IMR-90 (cell line): ENCODE results near the gene BRAT1. TPM values are rescaled to one million over a fixed set of nuclear protein-coding genes. Genes with fewer than 3 reads are reported as not detected.
"Not testable (repeated sequence)": the region's sequence is repeated elsewhere in the genome, so short reads cannot be mapped to it uniquely, and the experiment has no call there.

Experiments used
- ATAC-seq: fragments of 200-7000 bp; cut with Tn5 transposase; 2 replicates; pipeline ENCODE4 v1.9.1; 2020; ENCODE audit warnings: low read depth, mild to moderate bottlenecking, moderate library complexity
- BruUV-seq: library from RNA; stranded (reverse); fragments of 400-500 nt; replicated peaks from 2 replicates; lab custom pipeline; 2021; lab: Mats Ljungman, UMichigan
- CTCF ChIA-PET: fragments of 300-600 bp; formaldehyde crosslinking; extraction: SDS; loops from one replicate; lab custom pipeline; 2021; ENCODE audit warnings: antibody characterized with exemption; lab: Yijun Ruan, JAX
- POLR2A ChIA-PET: fragments of 300-600 bp; sonication (Branson Sonifier 250); formaldehyde crosslinking; loops from one replicate; lab custom pipeline; 2022; ENCODE audit warnings: antibody characterized with exemption; ENCODE audit not compliant: unreplicated experiment; lab: Charles Lee
- DNase-seq: peaks from one replicate; pipeline ENCODE4 v3.0.0; 2013
- H2AFZ ChIP-seq: replicated peaks from 2 replicates; pipeline ENCODE3; 2013; ENCODE audit warnings: low read length, mild to moderate bottlenecking; ENCODE audit not compliant: poor library complexity
- H2AK5ac ChIP-seq: 2 replicates; pipeline ENCODE4 v1.6.1; 2013; ENCODE audit warnings: low read depth, low read length, inconsistent platforms
- H2AK9ac ChIP-seq: replicated peaks from 2 replicates; pipeline ENCODE3; 2013; ENCODE audit warnings: mild to moderate bottlenecking, low read depth, low read length, moderate library complexity; ENCODE audit not compliant: poor library complexity
- H2BK120ac ChIP-seq: 2 replicates; pipeline ENCODE4 v1.6.1; 2013; ENCODE audit warnings: low read depth, low read length, inconsistent platforms
- H2BK15ac ChIP-seq: 3 replicates; pipeline ENCODE4 v1.6.1; 2013; ENCODE audit warnings: low read depth, low read length, inconsistent platforms
- H2BK20ac ChIP-seq: 2 replicates; pipeline ENCODE4 v1.6.1; 2013; ENCODE audit warnings: low read depth, mild to moderate bottlenecking, inconsistent platforms, low read length, moderate library complexity
- H2BK5ac ChIP-seq: 2 replicates; pipeline ENCODE4 v1.6.1; 2013; ENCODE audit warnings: mild to moderate bottlenecking, low read depth, low read length, inconsistent platforms; ENCODE audit not compliant: poor library complexity, severe bottlenecking
- H3K14ac ChIP-seq: replicated peaks from 2 replicates; pipeline ENCODE4 v1.6.1; 2013; ENCODE audit warnings: low read depth, low read length, inconsistent platforms
- H3K18ac ChIP-seq: 2 replicates; pipeline ENCODE4 v1.6.1; 2013; ENCODE audit warnings: low read depth, low read length, control low read depth
- H3K23ac ChIP-seq: 2 replicates; pipeline ENCODE4 v1.6.1; 2013; ENCODE audit warnings: low read depth, low read length, inconsistent platforms
- H3K27ac ChIP-seq: 2 replicates; pipeline ENCODE4 v1.5.1; 2013; ENCODE audit warnings: mild to moderate bottlenecking, control low read depth, low read length; ENCODE audit not compliant: insufficient read depth
- H3K27me3 ChIP-seq: 2 replicates; pipeline ENCODE4 v1.6.1; 2013; ENCODE audit warnings: low read length; ENCODE audit not compliant: control insufficient read depth, insufficient read depth
- H3K36me3 ChIP-seq: 2 replicates; pipeline ENCODE4 v1.6.1; 2013; ENCODE audit warnings: low read length, mixed read lengths; ENCODE audit not compliant: control insufficient read depth, insufficient read depth
- H3K4ac ChIP-seq: 2 replicates; pipeline ENCODE4 v1.6.1; 2013; ENCODE audit warnings: low read depth, low read length, inconsistent platforms
- H3K4me1 ChIP-seq: 2 replicates; pipeline ENCODE4 v1.6.1; 2013; ENCODE audit warnings: low read length, mixed read lengths; ENCODE audit not compliant: control insufficient read depth, insufficient read depth
- H3K4me2 ChIP-seq: 2 replicates; pipeline ENCODE4 v1.6.1; 2013; ENCODE audit warnings: low read depth, mild to moderate bottlenecking, control low read depth, low read length, moderate library complexity
- H3K4me3 ChIP-seq: 2 replicates; pipeline ENCODE4 v1.5.1; 2013; ENCODE audit warnings: low read depth, mild to moderate bottlenecking, control low read depth, low read length, moderate library complexity; ENCODE audit not compliant: insufficient read depth
- H3K56ac ChIP-seq: 2 replicates; pipeline ENCODE4 v1.6.1; 2013; ENCODE audit warnings: low read length, inconsistent platforms; ENCODE audit not compliant: insufficient read depth; ENCODE audit errors: extremely low read depth
- H3K79me1 ChIP-seq, 2 experiments: 2 replicates each; pipeline ENCODE4 v1.6.1; 2013; ENCODE audit warnings: low read length in 2 of 2, inconsistent platforms in 1 of 2, low read depth in 1 of 2
- H3K9ac ChIP-seq: 2 replicates; pipeline ENCODE4 v1.6.1; 2013; ENCODE audit warnings: low read depth, low read length, control low read depth
- H3K9me1 ChIP-seq: 2 replicates; pipeline ENCODE4 v1.6.1; 2013; ENCODE audit warnings: low read length, inconsistent platforms; ENCODE audit not compliant: insufficient read depth
- H3K9me3 ChIP-seq: 2 replicates; pipeline ENCODE4 v1.6.1; 2013; ENCODE audit warnings: low read length; ENCODE audit not compliant: control insufficient read depth, insufficient read depth
- H4K20me1 ChIP-seq: 2 replicates; pipeline ENCODE4 v1.6.1; 2013; ENCODE audit warnings: low read length, inconsistent platforms; ENCODE audit not compliant: insufficient read depth
- H4K5ac ChIP-seq: 2 replicates; pipeline ENCODE4 v1.6.1; 2013; ENCODE audit warnings: mild to moderate bottlenecking, low read depth, low read length, control low read depth
- H4K8ac ChIP-seq, 2 experiments: 2 replicates each; pipeline ENCODE4 v1.6.1; 2013; ENCODE audit warnings: low read depth in 2 of 2, low read length in 2 of 2, control low read depth in 1 of 2, inconsistent platforms in 1 of 2
- H4K91ac ChIP-seq: 2 replicates; pipeline ENCODE4 v1.6.1; 2013; ENCODE audit warnings: low read depth, low read length, inconsistent platforms; ENCODE audit not compliant: insufficient read depth
- whole genome bisulfite sequencing, 2 experiments: methylation state at CpG; one replicate each; pipeline versions ENCODE4 v1.1.5 to v1.1.7; 2013; ENCODE audit warnings: missing lambda C conversion rate in 2 of 2; ENCODE audit not compliant: insufficient read length in 1 of 2; ENCODE audit errors: extremely low coverage in 2 of 2; 5-methylcytosine and 5-hydroxymethylcytosine counted together
- dilution Hi-C: fragments of 300-500 bp; cut with HindIII; formaldehyde crosslinking; loops from one replicate; pipeline ENCODE4 v1.14.3; 2018; ENCODE audit warnings: low sequenced_read_pairs; ENCODE audit not compliant: unreplicated experiment
- in situ Hi-C: fragments of 300-500 bp; cut with MboI; formaldehyde crosslinking; loops from 3 replicates; pipeline ENCODE4 v1.14.3; 2019; ENCODE audit warnings: low sequenced_read_pairs, inconsistent platforms, mixed read lengths
- intact Hi-C: fragments of 100-400 bp; cut with micrococcal nuclease; formaldehyde crosslinking; loops from 2 replicates; pipeline ENCODE4 v1.10.0; 2022
- polyA plus RNA-seq, 3 experiments: library from polyadenylated mRNA; depleted of rRNA; stranded (reverse); fragments of >200 nt; gene quantifications; 2 replicates each; pipeline ENCODE4 v1.2.3, GENCODE V29; 2012; ENCODE audit warnings: low replicate concordance in 1 of 3
- total RNA-seq: library from RNA; depleted of rRNA; stranded (reverse); fragments of >200 nt; gene quantifications from 2 replicates; pipeline ENCODE4 v1.2.3, GENCODE V29; 2012

Gene BRAT1
- total and polyA plus RNA-seq, 2 of the 4 experiments (the other 2 are of a cell fraction): 6.8 to 21.9 TPM

GRCh38 chr7:2535872-2536627 lies 19.3 kb downstream of the BRAT1 start:
- in situ Hi-C loops, H3K9me3 ChIP-seq, CTCF ChIA-PET, H3K4me2 ChIP-seq, H4K91ac ChIP-seq, H3K4me3 ChIP-seq, H3K27me3 ChIP-seq, POLR2A ChIA-PET, intact Hi-C loops, H3K4me1 ChIP-seq, H2AK9ac ChIP-seq, ATAC-seq, dilution Hi-C loops, H3K23ac ChIP-seq, H2BK5ac ChIP-seq, H2BK20ac ChIP-seq, H3K27ac ChIP-seq, BruUV-seq, DNase-seq, H2AFZ ChIP-seq, H3K18ac ChIP-seq, H3K79me1 ChIP-seq, H2BK15ac ChIP-seq, H3K14ac ChIP-seq, H2AK5ac ChIP-seq, H3K56ac ChIP-seq, H3K4ac ChIP-seq, H3K9ac ChIP-seq, H4K8ac ChIP-seq, H4K5ac ChIP-seq, H2BK120ac ChIP-seq, H4K20me1 ChIP-seq, H3K9me1 ChIP-seq: not testable (repeated sequence)
- peaks cover 21% of the 10 kb centered on the region; the same call in 1 of the 2 replicates for H3K36me3 ChIP-seq
- WGBS, 2 experiments: 74% methylated on average over 3 of the region's 19 CpGs; no CpG with 5 or more reads in 1 of the 2 experiments

GRCh38 chr7:2534214-2534613 lies 21.1 kb downstream of the BRAT1 start:
- H3K23ac ChIP-seq, H2BK20ac ChIP-seq, H3K9ac ChIP-seq, H2AFZ ChIP-seq, H2BK5ac ChIP-seq, DNase-seq, intact Hi-C loops, H4K5ac ChIP-seq, H3K9me1 ChIP-seq, H3K27ac ChIP-seq, H3K4me2 ChIP-seq, H3K9me3 ChIP-seq, H3K79me1 ChIP-seq, H4K91ac ChIP-seq, dilution Hi-C loops, H3K56ac ChIP-seq, H3K27me3 ChIP-seq, H2AK9ac ChIP-seq, in situ Hi-C loops, POLR2A ChIA-PET, H2BK15ac ChIP-seq, H3K18ac ChIP-seq, BruUV-seq, H3K4ac ChIP-seq, H2BK120ac ChIP-seq, H4K8ac ChIP-seq, ATAC-seq, H2AK5ac ChIP-seq, H4K20me1 ChIP-seq, CTCF ChIA-PET, H3K4me3 ChIP-seq, H3K14ac ChIP-seq: not testable (repeated sequence)
- H3K36me3 ChIP-seq: peaks cover 14% of the 10 kb centered on the region; the same call in 1 of the 2 replicates
- whole genome bisulfite sequencing, 2 experiments: no CpG with 5 or more reads among the region's 34 CpGs
- H3K4me1 ChIP-seq: peaks cover 14% of the 10 kb centered on the region
